Activated CD8-positive, alpha-beta memory T cell treated with anti-CD3 and anti-CD28 coated beads, Interleukin-2, amount 10 ng/mL, durations not matched to agents 7 days and 5 days (primary cell): ENCODE data around the gene VPS8. TPM values are rescaled to one million over a fixed set of nuclear protein-coding genes. Genes with fewer than 3 reads are reported as not detected.

ENCODE experiments used
- ATAC-seq: fragments of 150-1000 bp; cut with Tn5 transposase; one replicate; pipeline ENCODE4 v1.10.0; 2021; ENCODE audit warnings: moderate library complexity
- CTCF ChIA-PET: fragments of 350-600 bp; sonication (Branson Sonifier 250); formaldehyde crosslinking; loops from one replicate; lab custom pipeline; 2021; ENCODE audit warnings: antibody characterized with exemption; lab: Charles Lee
- DNase-seq: peaks from one replicate; pipeline ENCODE4 v3.0.0-alpha.2; 2020
- H3K27ac Mint-ChIP-seq: one replicate; pipeline ENCODE4 v1.8.0; 2021; ENCODE audit warnings: mild to moderate bottlenecking, mixed read lengths
- H3K27me3 Mint-ChIP-seq: one replicate; pipeline ENCODE4 v1.8.0; 2021; ENCODE audit warnings: mixed read lengths
- H3K36me3 Mint-ChIP-seq: one replicate; pipeline ENCODE4 v1.8.0; 2021; ENCODE audit warnings: mild to moderate bottlenecking, mixed read lengths
- H3K4me1 Mint-ChIP-seq: one replicate; pipeline ENCODE4 v1.8.0; 2021; ENCODE audit warnings: mixed read lengths
- H3K4me3 Mint-ChIP-seq: one replicate; pipeline ENCODE4 v1.8.0; 2021; ENCODE audit warnings: mild to moderate bottlenecking, moderate library complexity, mixed read lengths
- H3K9me3 Mint-ChIP-seq: one replicate; pipeline ENCODE4 v1.8.0; 2022; ENCODE audit warnings: low read depth, mixed read lengths
- total RNA-seq, 2 experiments: library from RNA; stranded (reverse); gene quantifications; one replicate each; pipeline ENCODE4 v1.2.3, GENCODE V29; 2021

The VPS8 gene, protein sequence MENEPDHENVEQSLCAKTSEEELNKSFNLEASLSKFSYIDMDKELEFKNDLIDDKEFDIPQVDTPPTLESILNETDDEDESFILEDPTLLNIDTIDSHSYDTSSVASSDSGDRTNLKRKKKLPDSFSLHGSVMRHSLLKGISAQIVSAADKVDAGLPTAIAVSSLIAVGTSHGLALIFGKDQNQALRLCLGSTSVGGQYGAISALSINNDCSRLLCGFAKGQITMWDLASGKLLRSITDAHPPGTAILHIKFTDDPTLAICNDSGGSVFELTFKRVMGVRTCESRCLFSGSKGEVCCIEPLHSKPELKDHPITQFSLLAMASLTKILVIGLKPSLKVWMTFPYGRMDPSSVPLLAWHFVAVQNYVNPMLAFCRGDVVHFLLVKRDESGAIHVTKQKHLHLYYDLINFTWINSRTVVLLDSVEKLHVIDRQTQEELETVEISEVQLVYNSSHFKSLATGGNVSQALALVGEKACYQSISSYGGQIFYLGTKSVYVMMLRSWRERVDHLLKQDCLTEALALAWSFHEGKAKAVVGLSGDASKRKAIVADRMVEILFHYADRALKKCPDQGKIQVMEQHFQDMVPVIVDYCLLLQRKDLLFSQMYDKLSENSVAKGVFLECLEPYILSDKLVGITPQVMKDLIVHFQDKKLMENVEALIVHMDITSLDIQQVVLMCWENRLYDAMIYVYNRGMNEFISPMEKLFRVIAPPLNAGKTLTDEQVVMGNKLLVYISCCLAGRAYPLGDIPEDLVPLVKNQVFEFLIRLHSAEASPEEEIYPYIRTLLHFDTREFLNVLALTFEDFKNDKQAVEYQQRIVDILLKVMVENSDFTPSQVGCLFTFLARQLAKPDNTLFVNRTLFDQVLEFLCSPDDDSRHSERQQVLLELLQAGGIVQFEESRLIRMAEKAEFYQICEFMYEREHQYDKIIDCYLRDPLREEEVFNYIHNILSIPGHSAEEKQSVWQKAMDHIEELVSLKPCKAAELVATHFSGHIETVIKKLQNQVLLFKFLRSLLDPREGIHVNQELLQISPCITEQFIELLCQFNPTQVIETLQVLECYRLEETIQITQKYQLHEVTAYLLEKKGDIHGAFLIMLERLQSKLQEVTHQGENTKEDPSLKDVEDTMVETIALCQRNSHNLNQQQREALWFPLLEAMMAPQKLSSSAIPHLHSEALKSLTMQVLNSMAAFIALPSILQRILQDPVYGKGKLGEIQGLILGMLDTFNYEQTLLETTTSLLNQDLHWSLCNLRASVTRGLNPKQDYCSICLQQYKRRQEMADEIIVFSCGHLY (N-terminal part only)
- total RNA-seq, result 10 to 100 TPM; 43.2 to 71.7 TPM

DNA sequence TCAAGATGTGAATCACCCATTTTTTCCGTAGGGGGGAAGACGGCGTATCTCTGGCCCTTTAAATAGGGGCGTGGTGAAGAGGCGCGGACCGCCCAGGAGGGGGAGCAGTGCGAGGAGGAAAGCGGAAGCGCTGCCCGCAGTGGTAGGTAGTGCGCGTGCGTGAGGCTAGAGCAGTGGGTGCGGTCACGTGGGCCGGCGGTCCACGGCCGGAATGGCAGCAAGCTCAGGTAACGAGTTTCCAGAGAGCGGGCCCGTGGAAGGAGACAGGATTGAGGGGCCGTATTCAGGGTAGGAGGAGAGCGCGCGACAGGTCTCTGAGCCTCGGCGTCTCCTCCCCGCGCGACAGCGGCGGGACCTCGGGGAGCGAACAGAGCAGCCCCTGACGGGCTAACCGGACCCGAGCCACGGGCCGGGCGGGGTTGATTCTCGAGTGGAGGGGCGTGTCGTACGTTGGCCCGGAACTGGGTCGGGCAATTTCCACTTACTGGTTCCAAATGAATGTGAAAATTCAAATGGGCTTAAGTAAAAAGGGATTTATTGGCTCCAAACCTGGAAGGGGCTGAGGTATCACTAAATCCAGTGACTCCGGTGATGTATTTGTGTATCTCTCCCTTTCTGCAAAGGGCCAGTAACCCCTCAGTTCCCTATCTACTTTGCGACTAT is at the start of gene VPS8:
TSS of gene VPS8 (plus strand) at position 168 of the 663 bp plus-strand sequence. CDS start 12,467 bp downstream, outside the sequence.
- H3K4me3 Mint-ChIP-seq, result peak within 1 kb of the TSS; percentile 92
- no peaks in the 10 kb centered on the region for H3K9me3 Mint-ChIP-seq
- H3K27ac Mint-ChIP-seq, result peak within 1 kb of the TSS; percentile 95
- H3K36me3 Mint-ChIP-seq, result peaks cover 16% of the 10 kb centered on the region
- H3K27me3 Mint-ChIP-seq, result peaks cover 3% of the 10 kb centered on the region
- peaks cover 54% of the 10 kb centered on the region for H3K4me1 Mint-ChIP-seq
- CTCF ChIA-PET, result interaction anchor here (0.7 to 2.3 kb wide), 6 partner anchors 9 to 251 kb away, joined by 3 to 9 read pairs (median 4); partner anchors contain the start of gene EPHB3
- ATAC-seq (peak; percentile 84), DNase-seq (peak; percentile 98)

DNA sequence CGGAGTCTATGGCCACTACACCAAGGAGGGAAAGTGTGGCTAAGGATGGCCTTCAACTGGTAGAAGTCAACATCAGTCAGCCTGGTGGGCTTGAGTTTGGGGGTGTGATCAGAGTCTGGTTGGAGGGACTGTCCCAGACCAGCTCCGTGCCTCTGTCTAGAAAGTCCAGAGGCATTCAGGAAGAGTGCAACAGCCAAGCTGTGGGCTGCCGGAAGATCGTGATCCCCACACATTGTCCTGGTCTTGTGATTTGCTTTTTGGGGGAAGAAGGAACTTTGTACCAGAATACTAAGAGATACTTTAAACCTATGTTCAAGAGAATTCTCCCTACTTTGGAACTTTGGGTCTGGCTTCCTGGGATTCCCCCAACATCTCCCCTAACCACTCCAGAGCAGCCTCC is 47.8 kb upstream of the VPS8 start:
- Mint-ChIP-seq H3K27me3 (peaks cover 13% of the 10 kb centered on the region), H3K36me3 (no peaks in the 10 kb centered on the region), H3K9me3 (no peaks in the 10 kb centered on the region), H3K4me3 (no peak overlapping the region), H3K4me1 (peaks cover 7% of the 10 kb centered on the region), H3K27ac (no peak overlapping the region)
- CTCF ChIA-PET, result interaction anchor here (3.1 kb wide), 1 partner anchor 203 kb away, joined by 16 read pairs; the partner anchor contains the start of gene EPHB3
- ATAC-seq, result no peak
- DNase-seq, result no peak

DNA sequence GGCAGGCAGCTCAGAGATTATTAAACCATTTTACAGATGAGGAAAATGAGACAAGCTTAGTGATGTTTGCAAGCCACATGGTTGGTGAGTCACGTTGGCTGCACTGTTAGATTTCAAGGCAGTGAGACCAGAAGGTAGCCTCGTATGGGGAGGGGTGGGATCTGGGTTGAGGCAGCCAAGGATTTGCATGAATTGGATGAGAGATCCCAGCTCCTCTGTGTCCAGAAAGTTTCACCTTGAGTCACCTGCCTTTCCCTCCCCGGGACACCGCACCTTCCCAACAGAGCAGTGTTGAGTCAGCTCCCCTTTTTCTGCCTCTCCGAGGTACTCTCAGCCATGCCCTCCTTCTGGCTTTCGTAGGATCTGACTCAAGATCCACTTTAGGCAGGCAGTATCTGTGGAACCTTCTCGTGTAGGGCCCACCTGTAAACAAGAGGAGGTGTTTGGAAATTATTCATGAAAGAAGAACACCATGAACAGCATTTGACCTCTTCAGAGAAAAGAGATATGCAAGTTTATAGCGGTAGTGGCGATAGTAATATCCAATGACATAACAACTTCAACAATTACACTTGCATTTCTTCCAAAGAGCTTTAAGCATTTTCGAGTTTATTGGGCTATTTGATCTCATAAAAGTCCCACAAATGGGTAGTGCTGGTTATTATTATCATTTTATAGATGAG is 46.8 kb upstream of the VPS8 start:
- no peaks in the 10 kb centered on the region for H3K36me3 Mint-ChIP-seq
- peaks cover 7% of the 10 kb centered on the region for H3K4me1 Mint-ChIP-seq
- no peak overlapping the region for H3K4me3 Mint-ChIP-seq
- H3K27me3 Mint-ChIP-seq, result peaks cover 13% of the 10 kb centered on the region
- no peak for ATAC-seq
- CTCF ChIA-PET, result interaction anchor here (2.5 to 3.1 kb wide), 2 partner anchors 204 to 224 kb away, joined by 8 to 16 read pairs; partner anchors contain the start of gene EPHB3
- H3K9me3 Mint-ChIP-seq, result no peaks in the 10 kb centered on the region
- DNase-seq, result no peak
- H3K27ac Mint-ChIP-seq, result no peak overlapping the region

DNA sequence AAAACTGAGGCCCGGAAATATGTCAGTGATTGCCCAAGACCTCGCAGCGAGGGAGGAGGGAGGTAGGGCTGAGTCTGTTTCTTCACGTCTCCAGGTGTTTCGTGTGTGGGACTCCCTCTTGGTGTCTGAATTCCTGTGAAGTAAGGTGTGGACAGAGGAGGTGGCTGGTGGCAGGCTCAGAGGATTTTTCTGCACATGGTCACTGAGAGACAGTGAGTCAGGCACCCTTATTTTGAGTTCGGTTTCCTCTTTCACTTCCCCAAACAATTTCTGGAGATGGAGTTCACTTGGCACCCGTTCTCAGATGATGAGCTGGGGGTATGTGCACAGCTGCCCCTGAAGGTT is 46.3 kb upstream of the VPS8 start:
- H3K4me3 Mint-ChIP-seq, result no peak overlapping the region
- CTCF ChIA-PET, result interaction anchor here (2.5 to 3.1 kb wide), 2 partner anchors 205 to 224 kb away, joined by 8 to 16 read pairs; partner anchors contain the start of gene EPHB3
- H3K4me1 Mint-ChIP-seq, result peaks cover 7% of the 10 kb centered on the region
- no peaks in the 10 kb centered on the region for H3K36me3 Mint-ChIP-seq
- DNase-seq (no peak), ATAC-seq (no peak)
- no peak overlapping the region for H3K27ac Mint-ChIP-seq
- no peaks in the 10 kb centered on the region for H3K9me3 Mint-ChIP-seq
- H3K27me3 Mint-ChIP-seq, result peaks cover 13% of the 10 kb centered on the region

DNA sequence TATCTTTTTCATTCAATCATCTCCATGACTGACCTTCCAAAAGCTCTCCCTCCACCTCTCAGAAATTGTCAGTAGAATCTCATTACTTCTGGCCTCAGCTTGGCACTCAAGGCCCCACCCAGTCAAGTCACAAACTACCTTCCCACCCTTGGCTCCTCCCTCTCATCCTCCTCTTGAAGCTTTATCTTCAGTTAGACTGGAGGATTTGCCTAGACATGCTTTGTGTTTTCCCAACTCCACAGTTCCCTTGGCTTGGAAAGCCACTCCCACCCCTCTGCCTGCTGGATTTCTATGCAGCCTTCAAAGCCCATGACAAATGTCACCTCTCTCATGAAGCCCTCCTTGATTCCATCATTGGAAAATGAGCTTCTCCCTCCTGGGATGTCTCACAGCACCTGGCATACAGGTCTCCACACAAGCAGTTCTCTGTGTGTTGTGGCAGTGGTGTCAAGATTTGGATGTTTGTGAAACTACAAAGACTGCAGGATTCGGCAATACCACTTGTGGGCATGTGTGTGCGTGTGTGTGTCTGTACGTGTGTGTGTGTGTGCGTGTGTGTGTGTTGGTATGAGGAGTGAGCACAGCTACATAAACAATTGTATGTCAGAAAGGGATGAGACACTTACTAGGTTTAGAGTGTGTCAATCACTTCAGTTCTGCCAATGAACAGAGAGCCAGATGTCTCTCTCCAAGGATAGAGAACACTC is 45.3 kb upstream of the VPS8 start:
- H3K36me3 Mint-ChIP-seq, result no peaks in the 10 kb centered on the region
- CTCF ChIA-PET, result interaction anchor here (2.5 to 3.1 kb wide), 2 partner anchors 206 to 225 kb away, joined by 8 to 16 read pairs; partner anchors contain the start of gene EPHB3
- peaks cover 7% of the 10 kb centered on the region for H3K4me1 Mint-ChIP-seq
- ATAC-seq (no peak), DNase-seq (no peak)
- peaks cover 15% of the 10 kb centered on the region for H3K27me3 Mint-ChIP-seq
- H3K27ac Mint-ChIP-seq, result no peak overlapping the region
- no peaks in the 10 kb centered on the region for H3K9me3 Mint-ChIP-seq
- H3K4me3 Mint-ChIP-seq, result no peak overlapping the region

DNA sequence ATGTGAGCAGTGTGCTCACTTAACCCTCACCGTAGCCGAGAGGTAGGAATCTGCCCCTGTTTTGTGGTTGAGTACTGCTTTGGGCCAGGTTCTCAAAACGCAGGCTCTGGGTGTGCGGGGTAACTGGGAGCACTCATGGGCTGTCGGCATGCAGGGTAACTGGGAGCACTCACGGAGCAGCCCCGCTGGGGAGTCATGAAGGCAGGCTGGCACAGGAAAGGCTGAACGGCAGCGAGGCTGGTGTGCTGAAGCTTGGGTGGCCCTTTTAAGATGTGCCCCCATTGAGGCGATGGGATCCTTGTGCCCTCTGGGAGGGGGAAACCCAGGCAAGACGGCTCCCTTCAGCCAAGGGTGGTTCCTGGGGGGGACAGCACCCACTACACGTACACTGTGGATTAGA is 44.6 kb upstream of the VPS8 start:
- H3K4me1 Mint-ChIP-seq, result peaks cover 7% of the 10 kb centered on the region
- CTCF ChIA-PET, result interaction anchor here (2.5 to 3.1 kb wide), 2 partner anchors 206 to 226 kb away, joined by 8 to 16 read pairs; partner anchors contain the start of gene EPHB3

DNA sequence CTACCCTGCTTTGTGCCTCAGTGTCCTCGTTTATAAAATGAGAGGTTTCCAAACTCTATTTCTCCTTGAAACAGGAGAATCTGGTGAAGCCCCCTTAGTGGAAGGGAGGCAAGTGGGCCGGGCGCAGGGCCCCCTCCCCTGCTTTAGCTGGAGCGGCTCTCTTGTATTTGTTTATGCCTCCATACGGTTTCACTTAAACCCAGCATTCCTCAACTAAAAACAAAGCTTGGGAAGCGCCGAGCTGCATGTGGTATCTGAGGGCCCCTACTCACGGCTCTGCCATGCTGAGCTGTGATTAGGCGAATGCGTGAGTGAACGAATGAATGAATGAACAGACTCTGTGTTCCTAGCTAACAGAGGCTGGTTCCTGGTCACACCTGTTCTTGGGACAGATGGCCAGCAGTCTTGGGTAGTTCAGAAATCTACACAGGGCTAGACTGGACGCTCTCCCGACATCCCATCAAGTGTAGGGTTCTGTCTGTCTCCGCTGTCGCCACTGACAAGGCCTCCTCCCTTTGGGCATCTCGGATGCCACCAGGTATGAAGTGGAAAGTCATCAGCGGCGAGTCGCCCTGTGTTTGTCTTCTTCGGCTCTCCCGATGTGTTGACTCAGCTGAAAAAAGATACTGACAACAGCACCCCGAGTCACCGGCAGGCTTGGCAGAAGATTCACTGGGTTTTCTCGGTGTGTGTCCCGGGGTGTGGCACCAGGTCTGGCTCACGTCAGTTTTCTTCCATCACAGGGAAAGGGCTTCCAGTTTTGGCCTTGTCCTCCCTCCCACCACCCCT is 42.4 kb upstream of the VPS8 start:
- DNase-seq (no peak), ATAC-seq (no peak)
- Mint-ChIP-seq H3K36me3 (no peaks in the 10 kb centered on the region), H3K9me3 (no peaks in the 10 kb centered on the region), H3K4me1 (peaks cover 7% of the 10 kb centered on the region), H3K27me3 (peaks cover 11% of the 10 kb centered on the region), H3K4me3 (no peak overlapping the region), H3K27ac (no peak overlapping the region)
- CTCF ChIA-PET, result interaction anchor here (1.4 to 2.0 kb wide), 2 partner anchors 9 to 34 kb away, joined by 3 to 7 read pairs; no protein-coding TSS in a partner anchor

More for the DNA sequence above, 44.6 kb upstream of the VPS8 start:
- Mint-ChIP-seq H3K9me3 (no peaks in the 10 kb centered on the region), H3K36me3 (no peaks in the 10 kb centered on the region), H3K27ac (no peak overlapping the region), H3K4me3 (no peak overlapping the region), H3K27me3 (peaks cover 15% of the 10 kb centered on the region)
- DNase-seq, result no peak
- ATAC-seq, result no peak

DNA sequence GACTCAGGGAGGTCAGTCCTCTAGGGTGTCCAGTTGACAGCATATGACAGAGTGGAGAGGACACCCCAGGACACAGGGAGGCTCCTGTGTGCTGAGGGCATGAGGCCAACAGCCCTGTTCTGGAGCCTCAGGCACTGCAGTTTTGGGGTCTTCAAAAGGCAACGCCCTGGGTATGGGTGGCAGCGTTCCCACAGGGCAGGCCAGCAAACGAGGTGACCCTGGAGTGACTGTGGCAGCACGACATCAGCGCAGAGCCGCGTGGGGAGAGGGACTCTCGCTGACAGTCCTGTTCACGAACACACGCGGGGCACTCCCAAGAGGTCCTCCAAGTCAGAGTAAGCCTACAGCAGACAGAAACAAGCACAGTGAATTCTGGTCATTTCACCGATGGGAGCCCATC is 41.4 kb upstream of the VPS8 start:
- H3K27me3 Mint-ChIP-seq, result peaks cover 11% of the 10 kb centered on the region
- H3K4me1 Mint-ChIP-seq, result peaks cover 7% of the 10 kb centered on the region
- no peaks in the 10 kb centered on the region for H3K36me3 Mint-ChIP-seq
- CTCF ChIA-PET, result no interaction called here
- H3K9me3 Mint-ChIP-seq, result no peaks in the 10 kb centered on the region
- no peak for DNase-seq
- no peak for ATAC-seq
- no peak overlapping the region for H3K27ac Mint-ChIP-seq
- H3K4me3 Mint-ChIP-seq, result no peak overlapping the region

DNA sequence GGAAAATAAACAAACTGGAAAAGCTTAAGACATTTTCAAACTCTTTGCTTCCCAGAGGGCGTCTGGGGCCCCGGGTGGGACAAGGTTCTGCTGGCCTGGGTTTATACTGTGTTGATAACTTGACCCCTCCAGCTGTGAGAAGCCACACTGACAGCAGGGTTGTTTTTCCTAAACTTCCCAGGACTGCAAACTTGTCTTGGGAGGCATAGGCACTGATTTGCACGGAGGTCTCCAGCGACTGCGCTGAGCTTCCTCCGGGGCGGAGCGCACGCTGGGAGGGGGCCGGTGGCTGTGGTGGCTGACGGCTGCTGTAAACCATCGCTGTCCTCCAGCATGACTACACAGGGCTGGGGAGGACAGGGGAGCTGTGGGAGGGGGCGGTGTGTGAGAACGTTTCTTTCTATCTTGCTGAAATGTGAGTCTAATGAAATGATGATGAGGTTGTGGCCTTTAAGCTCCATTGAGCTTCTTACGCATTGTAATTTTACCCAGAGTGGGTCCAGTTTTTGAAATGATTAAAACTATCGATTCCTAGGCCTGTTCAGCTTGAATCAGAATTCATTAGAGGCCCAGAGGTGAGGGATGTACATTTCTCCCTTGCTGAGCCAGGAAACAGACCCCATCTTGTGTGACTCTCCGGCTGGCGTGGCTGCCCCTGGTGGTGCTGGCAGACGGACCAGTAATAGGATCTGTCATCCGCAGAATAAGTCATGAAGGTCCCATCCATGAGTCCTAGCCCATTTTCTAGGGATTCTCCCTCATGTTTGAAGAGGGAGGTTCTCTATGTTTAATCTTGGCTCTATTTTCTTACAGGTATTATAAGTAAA is 40.5 kb upstream of the VPS8 start:
- ATAC-seq (no peak), DNase-seq (no peak)
- Mint-ChIP-seq H3K36me3 (no peaks in the 10 kb centered on the region), H3K27ac (no peak overlapping the region), H3K4me3 (no peak overlapping the region), H3K4me1 (peaks cover 5% of the 10 kb centered on the region), H3K27me3 (peaks cover 12% of the 10 kb centered on the region), H3K9me3 (no peaks in the 10 kb centered on the region)
- CTCF ChIA-PET, result interaction anchor here (0.7 to 1.1 kb wide), 2 partner anchors 231 to 436 kb away, joined by 3 to 4 read pairs; no protein-coding TSS in a partner anchor

DNA sequence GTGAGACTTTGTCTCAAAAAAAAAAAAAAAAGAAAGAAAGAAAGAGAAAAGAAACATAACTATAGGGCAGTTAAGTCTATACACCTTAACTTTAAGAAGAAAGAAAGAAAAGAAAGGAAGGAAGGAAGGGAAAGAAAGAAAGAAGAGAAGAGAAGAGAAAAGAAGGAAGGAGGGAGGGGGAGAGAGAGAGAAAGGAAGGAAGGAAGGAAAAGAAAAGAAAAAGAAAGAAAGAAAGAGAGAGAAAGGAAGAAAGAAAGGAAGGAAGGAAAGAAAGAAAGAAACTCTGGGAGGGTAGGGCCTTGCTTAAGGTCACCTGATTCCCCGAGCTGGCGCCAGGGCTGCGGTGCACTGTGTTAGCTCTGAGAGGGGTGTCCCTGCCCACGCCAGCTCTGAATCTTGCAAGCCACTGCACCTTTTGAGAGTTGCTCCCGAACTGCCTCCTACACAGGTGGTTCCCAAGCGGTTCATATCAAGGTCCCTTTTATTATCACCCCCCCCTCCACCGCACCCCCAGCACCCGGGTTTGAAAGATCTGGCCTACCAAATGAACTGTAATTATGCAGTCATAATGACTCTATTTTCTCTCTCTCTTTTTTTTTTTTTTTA is 39.2 kb upstream of the VPS8 start:
- no peak for DNase-seq
- no peaks in the 10 kb centered on the region for H3K9me3 Mint-ChIP-seq
- no peaks in the 10 kb centered on the region for H3K36me3 Mint-ChIP-seq
- H3K27ac Mint-ChIP-seq, result no peak overlapping the region
- CTCF ChIA-PET, result interaction anchor here (0.7 to 1.2 kb wide), 3 partner anchors 46 to 438 kb away, joined by 3 to 4 read pairs (median 4); no protein-coding TSS in a partner anchor
- no peaks in the 10 kb centered on the region for H3K4me1 Mint-ChIP-seq
- H3K27me3 Mint-ChIP-seq, result peaks cover 8% of the 10 kb centered on the region
- ATAC-seq, result no peak
- no peak overlapping the region for H3K4me3 Mint-ChIP-seq
